Gastrocnemius medialis (tissue), 4 donors: ENCODE results near the gene SLC50A1.
"Not testable (repeated sequence)": the region's sequence is repeated elsewhere in the genome, so short reads cannot be mapped to it uniquely, and the experiment has no call there.

Experiments used
- POLR2A ChIP-seq, 2 donors: fragments of 450-650 bp; IDR thresholded peaks; one replicate each; pipeline ENCODE4 v1.6.1; 2017; ENCODE audit warnings: antibody characterized with exemption in 2 of 2, mild to moderate bottlenecking in 2 of 2, moderate library complexity in 2 of 2
- TF ChIP-seq, protein P1 (sequence below), 5 experiments: fragments of 450-650 bp in 3 of 5; fragments of 200-600 bp in 2 of 5; sonication (generic) in 2 of 5; IDR thresholded peaks in 4 of 5; conservative IDR thresholded peaks in 1 of 5; 1 replicate in 4 of 5; 2 replicates in 1 of 5; pipeline ENCODE4 v1.5.1; 2016 to 2019; ENCODE audit warnings: antibody characterized with exemption in 5 of 5, mild to moderate bottlenecking in 3 of 5, moderate library complexity in 3 of 5

DNA sequence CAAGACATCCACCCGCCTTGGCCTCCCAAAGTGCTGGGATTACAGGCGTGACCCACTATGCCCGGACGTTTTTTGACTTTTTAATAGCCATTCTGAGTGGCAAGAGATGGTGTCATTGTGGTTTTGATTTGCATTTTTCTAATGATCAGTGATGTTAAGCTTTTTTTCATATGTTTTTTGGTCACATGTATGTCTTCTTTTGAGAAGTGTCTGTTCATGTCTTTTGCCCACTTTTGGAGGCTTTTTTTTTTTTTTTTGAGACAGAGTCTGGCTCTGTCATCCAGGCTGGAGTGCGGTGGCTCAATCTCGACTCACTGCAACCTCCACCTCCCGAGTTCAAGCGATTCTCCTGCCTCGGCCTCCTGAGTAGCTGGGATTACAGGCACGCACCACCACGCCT, 29.0 kb downstream of the SLC50A1 start:
- TF ChIP-seq, protein P1, sequence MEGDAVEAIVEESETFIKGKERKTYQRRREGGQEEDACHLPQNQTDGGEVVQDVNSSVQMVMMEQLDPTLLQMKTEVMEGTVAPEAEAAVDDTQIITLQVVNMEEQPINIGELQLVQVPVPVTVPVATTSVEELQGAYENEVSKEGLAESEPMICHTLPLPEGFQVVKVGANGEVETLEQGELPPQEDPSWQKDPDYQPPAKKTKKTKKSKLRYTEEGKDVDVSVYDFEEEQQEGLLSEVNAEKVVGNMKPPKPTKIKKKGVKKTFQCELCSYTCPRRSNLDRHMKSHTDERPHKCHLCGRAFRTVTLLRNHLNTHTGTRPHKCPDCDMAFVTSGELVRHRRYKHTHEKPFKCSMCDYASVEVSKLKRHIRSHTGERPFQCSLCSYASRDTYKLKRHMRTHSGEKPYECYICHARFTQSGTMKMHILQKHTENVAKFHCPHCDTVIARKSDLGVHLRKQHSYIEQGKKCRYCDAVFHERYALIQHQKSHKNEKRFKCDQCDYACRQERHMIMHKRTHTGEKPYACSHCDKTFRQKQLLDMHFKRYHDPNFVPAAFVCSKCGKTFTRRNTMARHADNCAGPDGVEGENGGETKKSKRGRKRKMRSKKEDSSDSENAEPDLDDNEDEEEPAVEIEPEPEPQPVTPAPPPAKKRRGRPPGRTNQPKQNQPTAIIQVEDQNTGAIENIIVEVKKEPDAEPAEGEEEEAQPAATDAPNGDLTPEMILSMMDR (IDR thresholded peaks at IDR 0.05 in 4 of 5, conservative IDR thresholded peaks at IDR 0.05 in 1 of 5): not testable (repeated sequence)
- not testable (repeated sequence) for TF ChIP-seq POLR2A (IDR thresholded peaks at IDR 0.05)
